Measurements from ENCODE around the gene ETV3.

Gene ETV3

GRCh38 chr1:157161901-157162300, 23.7 kb upstream of the ETV3 start:
- no peak for DNase-seq (ENCODE audit: low read depth in 3 of 3)

DNA sequence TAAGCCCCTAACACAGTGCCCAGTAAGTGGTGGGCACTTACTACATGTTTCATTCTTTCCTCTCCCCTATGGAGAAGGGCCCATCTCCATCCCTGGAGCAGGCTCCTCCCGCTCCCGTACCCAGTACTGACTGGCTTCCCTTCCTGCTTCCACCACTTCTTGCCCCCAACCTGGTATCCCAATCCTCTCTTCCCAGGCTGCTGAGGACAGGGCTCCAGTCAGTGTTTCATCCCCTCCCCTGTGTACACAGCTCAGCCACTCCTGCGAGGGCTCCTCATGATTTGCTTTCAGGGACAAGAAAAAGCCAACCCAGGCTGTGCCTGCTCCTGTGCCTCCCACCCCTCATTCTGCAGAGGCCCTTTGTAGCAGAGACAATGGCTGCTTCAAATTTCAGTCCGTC, 20.8 kb upstream of the ETV3 start:
- no peak for DNase-seq (ENCODE audit: low read depth in 3 of 3)

DNA sequence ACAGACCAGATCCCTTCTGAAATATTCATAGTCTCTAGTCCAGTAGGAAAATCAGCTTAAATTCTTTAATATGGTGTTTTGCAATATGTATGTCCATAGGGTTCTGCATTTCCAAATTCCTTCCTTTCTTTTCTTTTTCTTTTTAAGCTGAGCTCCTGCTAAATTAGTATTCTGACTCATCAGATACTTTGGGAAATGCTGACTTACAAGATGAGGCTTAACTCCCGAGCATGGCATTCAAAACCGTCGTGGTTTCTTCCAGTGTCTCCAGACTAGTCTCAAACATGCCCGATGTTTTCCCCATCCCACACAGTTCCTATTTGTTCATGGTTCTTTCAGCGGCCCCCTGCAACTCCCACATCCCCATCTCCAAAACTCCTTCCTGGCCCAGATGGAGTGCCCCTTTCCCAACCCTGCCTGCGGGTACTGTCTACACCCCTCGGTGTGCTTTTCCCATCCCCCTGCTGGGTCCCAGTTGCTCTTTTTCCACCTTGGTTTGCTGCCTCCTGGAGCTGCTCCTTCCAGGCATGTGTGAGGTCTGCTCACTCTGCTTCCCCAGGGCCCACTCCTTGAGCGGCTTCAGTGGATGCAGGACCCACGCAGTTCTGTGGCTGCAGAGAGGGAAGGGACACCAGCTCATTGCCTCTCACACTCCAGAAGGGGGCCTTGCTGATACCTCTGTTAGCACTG, 19.5 kb upstream of the ETV3 start:
- no peak for DNase-seq (ENCODE audit: low read depth in 3 of 3)

DNA sequence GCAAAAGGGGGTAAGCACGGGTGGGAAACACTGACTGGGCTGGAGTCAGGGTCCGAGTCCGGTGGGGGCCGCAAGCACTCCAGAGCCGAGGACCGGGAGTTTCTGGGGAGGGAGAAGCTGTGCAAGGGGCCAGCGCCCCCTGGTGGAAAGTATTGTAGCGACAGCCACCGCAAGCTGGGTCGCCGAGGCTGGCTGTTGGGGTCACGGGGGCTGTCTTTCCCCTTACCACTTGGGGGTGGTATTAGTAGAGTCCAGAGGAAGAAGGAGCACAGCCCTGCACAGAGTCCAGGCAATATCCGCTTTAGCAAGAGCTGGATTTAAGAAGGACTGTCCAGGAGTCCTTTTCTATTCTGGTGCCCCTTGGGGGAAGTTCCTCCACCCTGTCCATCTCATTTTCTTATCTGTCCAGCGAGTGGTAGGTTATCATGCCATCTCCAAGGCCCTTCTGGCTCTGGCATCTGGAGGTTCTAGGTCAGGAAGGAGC, 17.9 kb upstream of the ETV3 start:
- peak; percentile 62 to 73 (median 64) for DNase-seq (ENCODE audit: low read depth in 3 of 3)

- DNase-seq (ENCODE audit: low read depth in 3 of 3): no peak
Observed at GRCh38 chr1:157155658-157156057, 17.5 kb upstream of the ETV3 start.

DNA sequence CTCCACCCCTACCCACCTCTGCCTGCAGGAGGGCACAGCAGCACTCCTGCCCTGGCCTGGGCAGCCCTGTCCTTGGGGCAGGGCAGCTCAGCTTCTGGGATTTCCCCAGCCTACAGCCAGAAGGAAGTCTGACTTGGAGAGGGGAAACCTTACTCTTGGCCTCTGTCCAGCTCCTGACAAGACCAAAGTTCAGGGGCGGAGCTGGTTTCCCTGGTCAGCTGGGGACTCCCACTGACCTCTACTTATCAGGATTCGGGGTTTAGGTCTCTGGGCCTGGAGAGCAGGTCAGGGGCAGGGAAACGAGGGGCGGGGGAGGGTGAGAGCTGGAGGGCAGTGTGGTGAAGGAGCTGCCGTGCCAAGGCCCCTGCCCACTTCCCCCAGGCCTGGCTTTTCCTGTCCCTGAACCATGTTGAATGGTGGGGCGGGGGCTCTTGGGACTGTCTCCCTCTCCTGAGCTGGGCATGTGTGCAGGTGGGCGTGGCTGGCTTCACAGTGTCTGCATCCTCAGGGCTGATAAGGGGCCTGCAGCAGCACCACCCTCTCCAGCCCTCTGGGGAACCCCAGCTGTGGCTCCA, 16.8 kb upstream of the ETV3 start:
- no peak for DNase-seq (ENCODE audit: low read depth in 3 of 3)

DNA sequence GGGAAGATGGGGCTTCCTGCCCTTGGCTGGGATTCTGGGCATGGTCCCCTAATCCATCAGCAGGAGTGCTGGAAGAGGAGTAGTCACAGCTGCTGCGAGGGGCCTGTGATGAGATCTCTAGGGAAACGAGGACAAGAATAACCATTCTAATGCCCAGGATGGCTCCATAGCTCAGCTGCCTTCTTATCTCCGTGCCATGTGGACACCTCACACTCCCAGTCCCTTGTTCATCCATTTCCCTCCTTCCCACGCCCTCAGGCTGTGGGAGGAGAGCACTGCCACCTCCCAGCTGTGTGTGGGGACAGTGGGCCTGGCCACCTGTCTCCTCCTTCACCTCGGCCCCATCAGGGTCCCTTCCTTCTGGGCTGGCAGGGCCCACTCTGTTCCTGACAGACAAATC, 16.1 kb upstream of the ETV3 start:
- no peak for DNase-seq (ENCODE audit: low read depth in 3 of 3)

DNA sequence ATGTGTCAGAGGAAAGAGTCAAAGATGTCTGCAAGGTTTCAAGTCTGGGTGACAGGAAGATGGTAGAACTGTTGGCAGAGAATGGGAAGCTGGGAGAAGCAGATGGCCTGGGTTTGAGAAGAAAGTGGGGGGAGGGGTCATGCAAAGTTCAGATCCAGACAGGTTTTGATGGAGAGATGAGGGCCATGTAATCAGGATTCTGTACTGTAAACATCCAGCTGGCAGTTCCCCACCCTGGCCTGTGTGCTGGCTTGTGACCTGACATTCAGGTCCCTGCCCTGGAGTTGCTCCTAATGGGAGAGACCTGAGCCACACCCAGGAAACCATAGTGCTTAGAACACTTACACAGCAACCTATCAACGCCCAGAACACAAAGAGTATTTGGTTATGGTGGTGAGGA, 15.6 kb upstream of the ETV3 start:
- no peak for DNase-seq (ENCODE audit: low read depth in 3 of 3)

DNA sequence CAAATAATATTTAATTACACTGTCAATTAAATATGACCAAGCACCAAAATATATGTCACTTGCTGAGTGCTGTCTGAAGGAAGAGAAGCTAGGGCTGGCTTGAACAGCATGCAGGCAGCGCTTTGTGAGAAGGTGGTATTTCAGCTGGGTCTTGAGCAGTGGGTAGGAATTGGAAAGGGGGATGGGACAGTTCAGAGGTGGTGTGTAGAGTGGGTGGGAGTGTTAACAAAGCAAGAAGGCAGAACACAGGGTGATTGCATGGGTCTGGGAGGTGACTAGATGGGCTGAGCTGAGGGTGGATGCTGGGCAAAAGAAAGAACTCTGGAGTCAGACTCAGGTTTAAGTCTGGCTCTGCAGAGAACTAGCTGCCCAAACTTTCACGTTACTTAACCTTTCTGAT, 14.3 kb upstream of the ETV3 start:
- no peak for DNase-seq (ENCODE audit: low read depth in 3 of 3)

DNA sequence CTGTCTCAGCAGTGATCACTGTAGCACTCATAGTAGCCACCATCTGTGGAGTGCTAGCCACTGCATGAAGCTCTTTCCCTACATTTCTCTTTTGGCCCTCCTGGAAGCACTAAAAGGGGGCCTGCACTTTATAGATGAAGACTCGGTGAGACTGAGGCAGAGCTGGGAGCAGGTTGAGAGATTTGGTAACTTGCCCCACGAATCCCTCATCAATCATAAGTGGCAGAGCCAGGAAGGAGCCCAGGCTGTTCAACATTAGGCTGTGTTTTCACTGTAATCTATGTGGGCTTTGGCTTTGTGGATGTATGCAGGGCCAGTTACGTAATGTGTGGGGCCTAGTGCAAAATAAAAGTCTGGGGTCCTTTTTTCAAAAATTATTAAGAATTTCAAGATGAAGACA, 13.3 kb upstream of the ETV3 start:
- no peak for DNase-seq (ENCODE audit: low read depth in 3 of 3)

GRCh38 chr1:157151073-157151472, 12.9 kb upstream of the ETV3 start:
- no peak for DNase-seq (ENCODE audit: low read depth in 3 of 3)

- DNase-seq (ENCODE audit: low read depth in 3 of 3): no peak
Observed at GRCh38 chr1:157150631-157151030, 12.4 kb upstream of the ETV3 start.

DNA sequence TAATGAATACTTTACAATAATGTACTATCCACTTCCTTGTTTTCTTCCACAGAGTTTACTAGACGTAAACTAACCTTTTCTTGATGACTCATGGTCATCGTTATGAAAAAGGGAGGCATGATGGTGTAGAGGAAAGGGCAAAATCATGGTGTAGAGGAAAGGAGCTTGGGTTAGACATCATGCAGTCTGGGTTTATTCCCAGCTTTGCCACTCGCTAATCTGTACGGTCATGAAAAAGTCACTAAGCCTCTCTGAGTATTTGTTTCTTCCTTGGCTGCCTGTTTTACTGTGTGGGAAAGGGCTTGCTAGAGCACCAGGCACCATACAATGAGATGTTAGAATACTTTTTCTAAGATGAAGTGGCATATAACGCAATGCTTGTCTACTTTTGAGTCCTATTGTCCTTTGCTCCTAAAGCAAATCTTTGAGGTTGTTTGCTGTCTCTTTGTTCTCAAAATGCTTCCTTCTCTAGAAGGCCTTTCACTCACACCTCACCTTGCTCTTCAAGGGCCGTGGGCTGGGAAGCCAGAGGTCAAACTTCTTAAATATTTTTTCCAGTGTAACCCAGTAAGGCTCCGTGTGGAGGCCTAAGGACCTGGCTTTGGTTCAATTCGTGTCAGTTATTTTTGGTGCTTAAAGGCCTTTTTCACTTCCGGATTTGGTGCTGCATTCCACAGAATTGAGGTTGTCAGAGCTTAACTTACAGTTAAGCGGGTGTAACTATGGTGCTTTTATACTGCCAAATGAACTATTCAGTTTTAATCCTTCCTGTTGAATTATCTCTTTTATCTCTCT, 9.9 kb upstream of the ETV3 start:
- no peak for DNase-seq (ENCODE audit: low read depth in 3 of 3)

- DNase-seq (ENCODE audit: low read depth in 3 of 3): no peak
Observed at GRCh38 chr1:157147037-157147436, 8.8 kb upstream of the ETV3 start.

DNA sequence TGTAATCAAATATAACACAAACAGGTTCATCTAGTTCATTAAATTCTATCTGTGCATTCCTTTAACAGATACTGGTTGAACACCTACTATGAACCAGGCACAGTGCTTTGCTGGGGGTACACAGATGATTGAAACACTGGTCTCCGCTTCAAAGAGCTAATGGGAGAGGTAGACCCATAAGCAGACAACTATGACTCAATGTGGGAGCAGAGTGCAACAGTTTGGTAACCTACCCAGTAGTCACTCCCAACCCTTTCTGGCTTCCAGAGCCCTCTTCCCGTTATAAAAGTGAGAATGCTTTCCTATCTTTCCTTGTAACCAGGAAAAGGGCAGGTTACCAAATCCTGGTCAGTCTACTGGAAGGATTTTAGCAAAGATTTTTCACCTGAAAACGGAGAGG, 8.0 kb upstream of the ETV3 start:
- no peak for DNase-seq (ENCODE audit: low read depth in 3 of 3)

- no peak for DNase-seq (ENCODE audit: low read depth in 3 of 3)
Observed at GRCh38 chr1:157145076-157145475, 6.9 kb upstream of the ETV3 start.

DNA sequence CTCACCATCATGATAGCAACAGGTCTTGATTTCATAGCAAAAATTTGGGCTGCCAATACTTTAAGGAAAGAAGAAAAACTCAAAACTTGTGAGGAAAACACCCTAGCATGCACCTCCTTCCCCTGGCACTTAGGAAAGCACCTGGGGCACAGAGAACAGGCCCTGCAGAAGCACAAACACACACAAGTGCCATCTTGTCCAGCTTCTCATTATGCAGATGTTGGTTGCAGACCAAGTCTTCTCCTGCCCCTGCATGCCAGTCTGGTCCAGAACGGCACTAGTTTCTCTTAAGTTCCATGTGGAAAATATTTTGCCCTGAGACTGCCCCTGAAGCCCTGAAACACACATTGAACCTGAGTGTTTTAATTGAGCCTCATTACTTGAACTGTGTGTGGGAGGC, 6.3 kb upstream of the ETV3 start:
- no peak for DNase-seq (ENCODE audit: low read depth in 3 of 3)

DNA sequence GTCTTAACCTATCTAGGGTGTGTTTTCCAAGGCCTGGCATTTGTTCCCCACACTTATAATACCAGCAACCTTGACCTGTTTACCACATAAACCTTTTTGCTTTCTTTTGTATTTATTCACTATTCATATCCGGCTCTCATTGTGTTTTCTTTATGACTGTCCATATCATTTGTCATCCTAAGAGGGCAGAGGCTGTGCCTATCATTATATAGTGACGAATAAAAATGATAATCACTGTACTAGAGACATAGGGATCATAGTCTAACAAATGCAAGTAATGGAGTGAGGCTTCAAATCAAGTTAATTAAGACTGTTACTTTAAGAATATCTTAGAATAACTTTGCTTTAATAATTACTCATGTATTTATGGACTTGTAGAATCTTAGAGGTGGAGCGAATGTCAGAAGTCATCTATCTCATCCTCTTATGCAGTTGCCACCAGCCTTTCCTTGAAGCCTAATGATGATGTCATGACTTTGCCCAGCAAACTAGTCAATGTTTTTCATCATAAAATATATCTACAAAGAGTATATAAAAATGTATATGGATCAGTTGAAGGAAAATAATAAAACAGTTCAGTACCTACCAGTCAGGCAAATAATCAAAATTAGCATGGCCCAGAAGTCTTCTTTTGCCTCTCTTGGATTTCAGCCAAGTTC, 4.7 kb upstream of the ETV3 start:
- no peak for DNase-seq (ENCODE audit: low read depth in 3 of 3)

DNA sequence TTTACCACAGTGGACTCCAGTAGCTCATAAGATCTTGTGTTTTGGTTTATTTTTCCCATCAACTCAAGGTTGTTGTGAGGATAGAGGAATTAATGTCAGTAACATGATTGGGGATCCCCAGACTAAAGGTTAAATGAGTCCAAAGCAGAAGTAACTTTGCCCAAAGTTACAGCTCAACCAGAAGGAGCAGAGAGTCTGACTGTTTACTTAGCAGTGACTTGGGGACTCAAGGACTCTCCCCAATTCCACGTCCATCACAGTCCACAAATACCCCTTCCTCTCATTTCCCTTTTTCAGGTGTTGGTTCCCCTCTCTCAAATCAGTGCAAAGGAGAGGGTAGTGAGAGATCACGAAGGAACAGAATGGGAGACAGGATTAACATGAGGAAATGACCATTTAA, 4.0 kb upstream of the ETV3 start:
- DNase-seq (ENCODE audit: low read depth in 3 of 3): no peak

DNA sequence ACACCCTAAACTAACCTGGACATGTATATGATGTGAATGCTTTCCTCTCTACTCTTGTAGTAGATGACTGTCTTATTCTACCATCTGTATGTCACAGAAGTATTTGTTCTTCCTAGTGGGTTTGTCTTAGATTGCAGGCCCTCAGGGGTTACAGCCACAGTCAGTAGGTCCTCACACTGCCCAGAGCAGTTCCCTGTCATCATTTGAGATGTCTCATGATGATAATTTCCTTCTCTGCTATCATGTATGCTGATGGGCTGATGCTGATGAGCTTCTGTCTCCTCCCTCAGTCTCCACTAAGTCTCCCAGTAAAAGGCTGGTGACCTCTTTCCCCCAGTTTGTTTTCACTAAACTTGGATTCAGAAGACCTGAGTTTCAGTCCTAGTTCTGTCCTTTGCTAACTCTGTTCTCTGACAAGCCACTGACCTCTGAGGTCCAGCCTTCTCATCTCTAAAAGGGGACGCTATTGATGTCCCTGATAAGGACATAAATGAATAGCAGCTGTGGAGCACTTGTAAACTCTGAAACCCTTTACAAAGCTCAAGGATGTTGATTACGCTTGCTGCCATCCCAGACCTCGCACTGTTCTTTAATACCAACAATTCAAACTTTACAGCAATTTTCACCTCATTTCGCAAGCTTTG, 3.1 kb upstream of the ETV3 start:
- DNase-seq (ENCODE audit: low read depth in 3 of 3): no peak

- no peak for DNase-seq (ENCODE audit: low read depth in 3 of 3)
Observed at GRCh38 chr1:157140063-157140588, 1.9 kb upstream of the ETV3 start.
